ENCODE measurements around the gene HOXA10.

The HOXA10 gene

DNA sequence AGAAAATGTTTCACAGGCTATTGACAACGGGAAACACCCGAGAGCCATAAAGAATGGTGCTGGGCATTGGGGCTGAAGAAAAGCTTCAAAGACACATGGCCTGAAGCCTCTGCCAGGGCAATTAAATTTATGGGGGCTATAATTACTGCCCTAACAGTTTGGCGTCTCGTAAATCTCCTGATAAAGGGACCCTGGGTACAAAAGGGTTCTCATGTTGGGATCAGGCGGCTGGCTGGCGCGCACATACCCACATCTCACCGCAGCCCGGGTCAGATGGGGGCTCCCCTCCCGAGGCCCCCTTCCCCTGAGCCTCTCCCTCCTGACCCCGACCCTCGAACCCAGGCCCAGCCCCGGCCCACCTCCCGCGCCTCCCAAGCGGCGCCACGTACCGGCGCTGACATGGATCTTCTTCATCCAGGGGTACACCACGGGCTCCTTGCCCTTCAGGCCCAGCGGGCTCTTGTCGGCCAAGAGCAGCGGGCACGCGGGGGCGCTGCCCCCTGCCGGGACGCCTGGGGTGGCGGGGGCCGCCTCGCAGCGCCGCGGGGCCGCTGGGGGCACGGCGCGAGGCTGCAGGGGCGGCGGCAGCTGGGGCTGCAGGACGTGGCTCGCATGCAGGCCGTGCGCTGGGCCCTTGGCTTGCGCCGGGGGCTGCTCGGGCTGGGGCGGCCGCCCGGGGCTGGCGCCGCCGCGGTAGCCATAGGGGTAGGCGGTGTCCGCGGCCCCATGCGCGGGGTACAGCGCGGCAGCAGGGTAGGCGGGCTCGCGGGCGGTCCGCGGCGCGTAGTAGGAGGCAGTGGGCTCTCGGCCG, 44.2 kb downstream of the HOXA10 start:
- peak; percentile 59 for DNase-seq (ENCODE audit: low spot score)

DNA sequence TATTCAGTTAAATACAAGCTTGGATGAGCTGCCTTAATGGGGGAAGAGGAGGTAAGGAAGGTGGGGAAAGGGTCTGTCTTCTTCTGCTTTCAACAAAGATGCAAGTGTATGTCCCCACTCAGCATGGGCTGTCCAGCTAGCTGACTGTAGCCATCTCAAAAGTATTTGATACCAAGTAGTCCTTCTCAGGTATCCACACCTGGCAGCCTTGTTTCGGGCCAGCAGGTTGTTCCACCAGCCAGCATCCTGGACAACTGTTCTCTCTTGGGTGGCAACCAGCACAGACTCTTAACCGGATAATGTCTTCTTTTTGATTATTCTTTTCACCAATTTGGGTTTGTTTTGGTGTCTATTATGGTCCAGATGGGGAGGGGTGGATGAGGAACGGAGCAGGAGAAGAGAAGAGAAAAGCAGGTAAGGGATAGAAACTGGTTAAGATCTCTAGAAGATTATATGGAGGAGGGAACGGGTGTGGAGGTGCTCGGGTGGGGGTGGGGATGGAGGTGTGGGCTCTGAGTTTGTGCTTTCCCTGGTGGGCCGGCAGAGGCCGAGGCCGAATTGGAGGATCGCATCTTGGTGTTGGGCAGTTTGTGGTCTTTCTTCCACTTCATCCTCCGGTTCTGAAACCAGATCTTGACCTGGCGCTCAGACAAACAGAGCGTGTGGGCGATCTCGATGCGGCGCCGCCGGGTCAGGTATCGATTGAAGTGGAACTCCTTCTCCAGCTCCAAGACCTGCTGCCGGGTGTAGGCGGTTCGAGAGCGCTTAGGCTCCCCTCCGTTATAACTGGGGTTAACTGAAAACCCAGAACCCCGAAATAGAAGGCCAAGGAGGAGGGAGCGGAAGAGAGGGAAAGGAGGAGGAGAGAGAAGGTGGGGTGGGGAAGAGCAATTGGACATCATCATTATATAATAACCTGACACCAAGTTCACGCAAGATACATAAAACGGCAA, 45.1 kb downstream of the HOXA10 start:
- DNase-seq (ENCODE audit: low spot score) = no peak

DNA sequence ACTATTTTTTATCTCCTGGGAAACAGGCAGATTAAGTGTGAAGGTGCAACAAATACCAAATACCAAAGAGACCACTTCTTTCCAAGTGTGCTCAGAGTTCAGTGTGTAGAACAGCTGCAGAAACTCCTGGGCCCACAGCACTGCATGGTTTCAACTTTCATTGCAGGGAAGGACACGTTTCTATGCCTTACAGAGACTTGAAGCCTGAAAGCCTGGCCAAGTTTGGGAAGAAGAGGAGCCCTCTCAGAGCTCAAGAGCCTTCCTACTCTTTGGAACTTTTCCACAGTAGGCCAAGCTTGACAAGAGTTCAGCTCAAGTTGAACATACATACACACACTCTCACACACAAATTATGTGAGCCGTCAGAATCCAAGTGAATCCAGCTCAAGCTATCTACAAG, 46.1 kb downstream of the HOXA10 start:
- no peak for DNase-seq (ENCODE audit: low spot score)

DNA sequence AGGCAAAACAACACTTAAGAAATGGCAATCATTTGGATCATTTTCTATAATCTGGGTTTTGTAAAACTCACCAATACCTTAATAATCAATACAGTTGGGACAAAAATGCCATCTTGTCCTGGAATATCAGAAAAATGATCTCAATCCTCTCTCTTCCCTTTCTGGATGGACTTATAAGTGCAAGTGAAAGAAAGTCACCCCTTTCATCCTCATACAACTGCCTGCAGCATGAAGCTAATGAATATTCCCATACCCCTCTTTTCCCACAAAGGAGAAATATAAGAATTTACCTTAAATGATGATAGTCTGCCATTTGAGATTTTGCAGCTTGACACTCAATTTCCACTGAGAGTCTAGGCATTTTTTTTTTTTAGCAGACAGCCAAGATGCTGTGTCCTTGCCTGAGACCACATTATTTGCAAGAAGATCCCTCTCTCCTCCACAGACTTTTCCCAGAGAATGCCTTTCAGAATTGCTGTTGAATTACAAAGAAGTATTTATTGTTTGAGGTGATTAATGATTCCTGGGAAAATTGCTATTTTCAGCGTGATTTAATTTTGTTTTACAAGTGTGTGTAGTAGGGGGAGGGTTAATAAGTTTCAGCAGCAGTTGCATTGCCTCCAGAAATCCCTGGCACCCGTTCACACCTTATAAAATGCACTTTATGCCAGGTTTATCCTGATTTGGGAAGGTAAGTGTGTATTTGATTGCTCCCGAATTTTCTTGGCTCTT, 47.4 kb downstream of the HOXA10 start:
- no peak for DNase-seq (ENCODE audit: low spot score)

DNA sequence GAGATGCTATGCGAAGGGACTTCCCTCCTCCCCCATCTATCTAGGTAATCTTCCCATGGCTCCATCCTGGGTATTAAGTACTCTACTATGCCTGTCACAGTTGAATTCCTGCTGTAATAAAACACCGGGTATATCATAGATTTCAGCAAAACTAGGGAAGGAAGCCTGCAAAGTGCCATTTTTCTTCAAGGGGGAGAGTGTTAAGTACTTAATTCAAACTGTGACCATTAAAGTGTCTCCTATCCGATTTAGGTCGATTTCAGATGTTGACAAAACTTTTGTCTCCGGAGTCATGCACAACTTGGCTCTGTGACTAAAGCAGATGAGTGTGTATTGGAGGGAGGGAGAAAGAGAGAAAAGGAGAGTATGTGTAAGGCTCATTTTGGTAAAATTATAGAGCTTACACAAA, 48.1 kb downstream of the HOXA10 start:
- DNase-seq (ENCODE audit: low spot score) = peak; percentile 57

DNA sequence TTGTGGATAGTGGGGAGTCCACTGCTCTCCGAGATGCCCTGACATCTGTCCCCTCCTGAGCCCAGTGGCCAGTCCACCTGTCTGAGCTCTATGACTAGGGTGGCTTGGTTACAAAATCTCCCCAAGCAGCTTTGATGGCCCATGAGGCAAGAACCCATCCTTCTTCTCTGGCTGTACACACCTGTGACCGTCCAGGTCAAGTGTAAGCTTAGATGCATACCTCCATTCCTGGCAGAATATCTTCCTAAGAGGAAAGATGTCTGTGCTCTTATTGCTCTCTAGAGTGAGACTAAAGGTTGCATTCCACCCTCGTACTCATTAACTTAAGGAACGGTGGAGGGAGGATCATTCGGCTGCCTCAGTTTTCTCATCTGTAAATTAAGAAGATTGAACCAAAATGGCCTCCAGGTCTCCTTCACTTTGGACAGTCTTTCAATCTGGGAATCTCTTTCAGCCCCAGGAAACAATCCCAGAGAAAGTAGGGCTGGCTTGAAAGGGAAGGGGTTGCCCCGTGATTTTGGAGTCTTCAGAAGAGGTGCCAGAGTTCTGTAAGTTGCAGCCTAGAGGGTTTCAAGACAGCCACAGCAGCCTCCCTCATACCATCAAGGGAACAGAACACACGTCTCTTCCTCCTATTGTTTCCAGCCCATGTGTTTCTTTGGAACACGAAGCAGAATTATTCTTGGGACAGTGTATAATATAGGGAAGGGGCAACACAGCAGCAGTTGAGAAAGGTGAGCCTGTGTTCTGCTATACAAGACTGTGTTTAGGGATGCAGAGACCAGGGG, 49.0 kb downstream of the HOXA10 start:
- peak; percentile 68 for DNase-seq (ENCODE audit: low spot score)

DNA sequence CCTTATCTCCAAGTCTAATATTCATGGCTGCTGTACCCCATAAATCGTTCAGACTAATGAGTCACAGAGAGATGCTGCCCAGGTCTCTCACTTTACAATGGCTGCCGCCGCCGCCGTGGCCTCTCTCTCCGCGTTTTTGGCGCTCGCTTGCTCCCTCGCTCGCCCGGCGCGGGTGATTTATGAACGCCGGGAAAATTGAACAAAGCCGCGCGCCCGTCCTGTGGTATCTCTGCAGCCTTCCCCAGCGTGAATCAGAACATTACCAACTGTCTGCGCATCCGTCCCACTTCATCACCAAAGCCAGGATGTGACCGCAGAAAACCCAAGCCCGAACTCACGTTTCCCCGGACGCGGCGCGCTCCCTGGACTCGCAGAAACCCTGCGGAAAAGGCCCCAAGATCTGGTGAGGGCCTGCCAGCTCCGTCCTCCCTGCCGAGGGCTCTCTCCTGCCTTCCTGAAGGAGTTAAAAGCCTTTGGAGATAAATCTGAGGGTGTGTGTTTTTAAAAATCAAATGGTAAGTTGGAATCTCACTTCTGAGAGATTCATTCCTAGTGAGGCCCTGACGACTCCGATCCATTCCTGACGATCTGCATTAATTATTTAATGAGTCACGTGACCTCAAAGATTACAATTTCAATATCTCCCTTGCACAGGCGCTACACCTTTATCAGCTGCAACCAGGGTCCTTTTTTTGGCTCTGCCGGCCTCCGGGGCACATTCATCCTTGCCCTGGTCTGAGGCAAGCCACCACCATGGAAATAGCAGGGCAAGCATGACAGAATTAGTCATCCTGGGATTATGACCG, 49.8 kb downstream of the HOXA10 start:
- DNase-seq (ENCODE audit: low spot score) = peak; percentile 96

DNA sequence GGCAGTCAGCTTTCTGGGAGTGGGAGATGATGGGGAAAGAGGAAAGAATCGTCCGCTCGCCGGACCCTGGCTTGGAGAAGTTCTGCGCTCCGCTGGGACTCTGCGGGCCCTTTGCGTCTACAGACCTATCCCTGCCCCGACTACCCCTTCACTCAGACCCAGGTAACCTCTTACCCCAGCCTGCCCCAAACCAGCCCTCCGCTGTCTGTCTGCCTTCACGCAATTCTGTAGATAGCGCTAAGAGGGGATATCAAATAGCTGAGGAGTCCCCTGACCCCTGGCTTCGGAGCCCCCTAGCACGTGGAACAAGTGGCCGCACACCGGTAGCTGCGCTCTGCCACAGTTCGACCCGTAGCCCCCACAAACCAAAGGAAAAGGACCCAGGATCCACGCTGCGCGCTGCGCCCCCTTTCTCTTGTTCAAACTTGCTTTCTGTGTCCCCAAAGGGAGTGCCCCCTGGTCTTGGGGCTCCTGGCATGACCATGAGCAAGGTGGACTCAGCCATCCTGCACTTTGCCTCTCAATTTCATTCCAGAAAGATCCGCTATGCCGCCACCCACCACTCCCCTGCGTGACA, 50.6 kb downstream of the HOXA10 start:
- DNase-seq (ENCODE audit: low spot score) = no peak

DNA sequence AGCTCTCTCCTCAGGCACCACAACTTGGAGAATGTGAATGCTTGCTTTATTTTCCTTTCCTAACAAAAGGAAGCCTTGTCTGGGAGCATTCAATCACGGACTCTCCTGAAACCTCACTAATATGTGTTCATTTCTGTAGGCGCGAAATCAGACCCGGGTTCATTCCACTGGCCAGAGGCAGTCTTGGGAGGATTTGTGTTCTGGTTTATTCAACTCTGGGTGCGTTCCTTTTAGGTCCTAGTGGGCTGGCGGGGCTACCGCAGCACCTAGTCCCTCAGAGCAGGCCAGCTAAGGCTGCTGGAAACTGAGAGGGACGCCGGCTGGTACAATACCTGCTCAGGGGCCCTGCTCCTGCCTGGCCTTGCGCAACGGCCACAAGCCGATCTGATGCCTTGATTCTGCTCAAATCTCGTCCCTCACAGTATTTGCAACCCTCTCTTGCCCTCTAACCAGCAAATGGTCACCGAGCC, 51.1 kb downstream of the HOXA10 start:
- no peak for DNase-seq (ENCODE audit: low spot score)

DNA sequence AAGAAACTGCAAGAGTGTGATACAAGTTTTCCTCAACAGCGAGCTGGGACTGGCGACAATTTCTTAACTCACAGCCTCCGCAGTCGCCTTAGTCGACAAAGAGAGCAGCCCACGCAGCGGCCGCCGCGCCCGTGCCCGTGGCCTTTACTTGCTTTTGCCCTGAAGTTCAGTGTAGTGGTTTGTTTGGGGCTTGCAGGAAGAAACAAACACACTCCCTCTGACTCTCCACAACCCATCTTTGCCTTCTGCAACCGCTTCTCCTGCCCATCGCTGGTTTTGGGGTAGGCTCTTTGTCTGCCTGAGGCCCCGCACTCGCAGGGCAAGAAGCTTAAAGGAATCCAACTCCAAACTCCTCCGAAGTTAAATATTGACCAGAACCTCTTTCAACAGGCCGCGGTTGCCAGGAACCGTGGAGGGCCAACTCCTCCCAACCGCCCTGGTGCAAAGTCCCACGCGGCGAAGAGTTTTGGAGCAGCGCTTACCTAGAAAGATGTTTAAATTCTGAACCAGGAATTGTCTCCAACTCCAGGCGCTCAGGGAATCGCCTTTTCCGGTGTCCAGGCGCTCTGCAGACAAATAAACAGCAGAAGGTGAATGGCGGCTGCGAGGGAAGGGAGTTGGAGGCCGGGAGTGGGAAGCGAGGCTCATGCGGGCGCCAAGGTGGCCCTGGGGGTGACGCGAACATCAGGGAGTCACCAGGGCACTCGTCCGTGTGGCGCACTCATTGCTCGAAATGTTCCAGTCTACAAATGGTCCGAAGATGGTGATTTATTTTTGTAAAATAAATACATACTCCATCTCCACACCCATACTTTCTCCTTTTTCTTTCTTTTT, 51.8 kb downstream of the HOXA10 start:
- peak; percentile 86 for DNase-seq (ENCODE audit: low spot score)

DNA sequence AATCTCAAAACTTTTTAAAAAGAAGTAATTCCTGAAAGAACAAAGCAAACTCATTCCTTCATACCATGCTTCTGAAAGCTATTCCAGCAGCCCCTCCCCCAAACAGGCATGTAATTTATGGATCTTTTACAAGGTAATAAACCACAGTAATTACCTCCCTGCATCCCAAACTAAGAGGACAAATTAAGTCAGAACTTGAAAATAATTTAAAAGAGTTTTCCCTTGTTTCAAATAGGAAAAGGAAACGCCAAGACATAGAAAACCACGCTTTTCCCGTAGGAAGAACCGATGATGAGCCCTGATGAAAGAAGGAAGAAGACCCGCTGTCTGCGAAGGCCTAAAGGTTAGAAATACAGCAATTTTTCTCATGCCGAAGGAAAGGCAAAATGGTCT, 52.4 kb downstream of the HOXA10 start:
- DNase-seq (ENCODE audit: low spot score) = no peak

Data from kidney tubule cell (primary cell).